Left lung (tissue), 10 donors: Measurements from ENCODE around the gene USP6NL. TPM values are rescaled to one million over a fixed set of nuclear protein-coding genes. Genes with fewer than 3 reads are reported as not detected.

Experiments used
- ATAC-seq: fragments of 200-7000 bp; cut with Tn5 transposase; one replicate; pipeline ENCODE4 v1.9.1; 2020; ENCODE audit warnings: moderate library complexity
- DNase-seq, 4 donors: peaks; one replicate each; pipeline ENCODE4 v3.0.0-alpha.2; 2013 to 2020
- H3K27ac ChIP-seq, 2 donors: fragments of 200-600 bp; sonication (generic) in 1 of 2; one replicate each; pipeline versions ENCODE4 v1.5.0 to v1.8.0; 2020 to 2021
- H3K27me3 ChIP-seq, 2 donors: fragments of 200-600 bp; sonication (generic) in 1 of 2; one replicate each; pipeline versions ENCODE4 v1.5.0 to v1.8.0; 2020 to 2021
- H3K36me3 ChIP-seq, 2 donors: fragments of 200-600 bp; sonication (generic) in 1 of 2; one replicate each; pipeline versions ENCODE4 v1.5.0 to v1.8.0; 2020 to 2021
- H3K4me1 ChIP-seq, 2 donors: fragments of 200-600 bp; one replicate each; pipeline ENCODE4 v1.8.0; 2021
- H3K4me3 ChIP-seq, 2 donors: fragments of 200-600 bp; sonication (generic) in 1 of 2; one replicate each; pipeline versions ENCODE4 v1.5.0 to v1.8.0; 2020 to 2021; ENCODE audit warnings: mild to moderate bottlenecking in 1 of 2
- H3K9me3 ChIP-seq, 2 donors: fragments of 200-600 bp; sonication (generic) in 1 of 2; one replicate each; pipeline versions ENCODE4 v1.5.0 to v1.8.0; 2020 to 2021
- CTCF ChIP-seq, 2 donors: fragments of 200-600 bp; sonication (generic) in 1 of 2; IDR thresholded peaks; one replicate each; pipeline versions ENCODE4 v1.5.0 to v1.8.0; 2021; ENCODE audit warnings: antibody characterized with exemption in 2 of 2
- intact Hi-C, 2 donors: fragments of 100-400 bp; cut with DNase I; formaldehyde crosslinking; loops; one replicate each; pipeline versions ENCODE4 v1.11.2 to v1.14.2; 2022
- polyA plus RNA-seq, 6 donors: library from polyadenylated mRNA; unstranded; fragments of 120-200 nt; gene quantifications; one replicate each; pipeline ENCODE4 v1.2.1, GENCODE V29; 2013; ENCODE audit not compliant: insufficient read length in 6 of 6
- total RNA-seq, 2 donors: library from RNA; stranded (reverse); fragmentation: NEBNext Ultra II Directional; extraction: Animal tissue kit (Norgen Biotek cat#: 25700); gene quantifications; one replicate each; pipeline ENCODE4 v1.2.1, GENCODE V29; 2021
- donor health status: DM: no; HTN: yes; CAD: no.
- donor health status: DM: no; HTN: no; CAD: no.

The USP6NL gene
- total and polyA plus RNA-seq, 8 donors, result 16.0 to 25.6 (median 24.0) TPM

DNA sequence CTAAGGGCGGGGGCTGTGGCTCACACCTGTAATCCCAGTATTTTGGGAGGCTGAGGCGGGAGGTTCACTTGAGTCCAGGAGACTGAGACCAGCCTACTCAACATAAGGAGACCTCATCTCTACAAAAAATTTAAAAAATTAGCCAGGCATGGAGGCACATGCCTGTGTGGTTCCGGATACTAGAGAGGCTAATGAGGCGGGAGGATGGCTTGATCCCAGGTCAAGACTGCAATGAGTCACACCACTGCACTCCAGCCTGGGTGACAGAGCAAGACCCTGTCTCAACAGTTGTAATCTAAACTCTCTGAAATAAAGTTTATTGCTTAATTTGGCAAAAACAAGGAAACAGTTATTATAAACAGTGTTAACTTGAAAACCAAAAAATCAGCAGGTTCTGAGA, 123.3 kb downstream of the USP6NL start:
- intact Hi-C loops, result no loop called here
- H3K27me3 ChIP-seq, result no peaks in the 10 kb centered on the region
- no peaks in the 10 kb centered on the region for H3K9me3 ChIP-seq
- TF ChIP-seq CTCF (IDR thresholded peaks at IDR 0.05), result no peak
- ATAC-seq (no peak), DNase-seq (no peak)
- no peaks in the 10 kb centered on the region for H3K4me1 ChIP-seq
- H3K4me3 ChIP-seq, result no peak overlapping the region
- peaks cover 0 to 39% of the 10 kb centered on the region in 2 donors for H3K36me3 ChIP-seq
- no peak overlapping the region for H3K27ac ChIP-seq

GRCh38 chr10:11483201-11484148, 128.0 kb downstream of the USP6NL start:
- H3K27me3 ChIP-seq, result no peaks in the 10 kb centered on the region
- TF ChIP-seq CTCF (IDR thresholded peaks at IDR 0.05), result no peak
- H3K4me3 ChIP-seq, result no peak overlapping the region
- ATAC-seq (peak; percentile 18), DNase-seq (no peak)
- H3K27ac ChIP-seq, result no peak overlapping the region
- intact Hi-C loops, result no loop called here
- peaks cover 0 to 5% of the 10 kb centered on the region in 2 donors for H3K36me3 ChIP-seq
- no peaks in the 10 kb centered on the region for H3K4me1 ChIP-seq
- no peaks in the 10 kb centered on the region for H3K9me3 ChIP-seq

GRCh38 chr10:11482306-11482705, 129.1 kb downstream of the USP6NL start:
- Histone ChIP-seq H3K36me3 (peaks cover 0 to 5% of the 10 kb centered on the region in 2 donors), H3K27me3 (no peaks in the 10 kb centered on the region), H3K9me3 (no peaks in the 10 kb centered on the region), H3K4me3 (no peak overlapping the region), H3K27ac (no peak overlapping the region), H3K4me1 (no peaks in the 10 kb centered on the region)
- no peak for TF ChIP-seq CTCF (IDR thresholded peaks at IDR 0.05)
- ATAC-seq, result no peak
- intact Hi-C loops, result no loop called here
- DNase-seq, result no peak

GRCh38 chr10:11480687-11481086, 130.8 kb downstream of the USP6NL start:
- H3K4me1 ChIP-seq, result no peaks in the 10 kb centered on the region
- no peak for TF ChIP-seq CTCF (IDR thresholded peaks at IDR 0.05)
- H3K27me3 ChIP-seq, result no peaks in the 10 kb centered on the region
- intact Hi-C loops, result no loop called here
- ATAC-seq (no peak), DNase-seq (no peak)
- no peak overlapping the region for H3K4me3 ChIP-seq
- peaks cover 0 to 5% of the 10 kb centered on the region in 2 donors for H3K36me3 ChIP-seq
- H3K27ac ChIP-seq, result no peak overlapping the region
- no peaks in the 10 kb centered on the region for H3K9me3 ChIP-seq

DNA sequence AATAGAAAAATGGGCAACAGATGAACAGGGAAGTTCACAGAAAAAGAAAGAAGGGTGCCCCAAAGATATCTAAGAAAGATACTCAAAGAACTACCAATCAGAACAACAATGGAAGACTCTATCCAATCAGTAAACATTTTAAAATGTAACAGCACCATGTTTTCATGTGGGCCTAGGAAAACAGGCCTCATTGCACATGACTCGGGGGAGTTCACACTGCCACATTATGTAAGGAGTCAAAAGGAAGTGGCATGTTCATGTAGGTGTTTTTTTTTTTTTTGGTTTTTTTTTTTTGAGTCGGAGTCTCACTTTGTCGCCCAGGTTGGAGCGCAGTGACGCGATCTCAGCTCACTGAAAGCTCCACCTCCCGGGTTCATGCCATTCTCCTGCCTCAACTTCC, 132.2 kb downstream of the USP6NL start:
- Histone ChIP-seq H3K36me3 (peaks cover 0 to 5% of the 10 kb centered on the region in 2 donors), H3K9me3 (no peaks in the 10 kb centered on the region), H3K27me3 (no peaks in the 10 kb centered on the region), H3K4me3 (no peak overlapping the region), H3K4me1 (no peaks in the 10 kb centered on the region), H3K27ac (no peak overlapping the region)
- intact Hi-C loops, result no loop called here
- DNase-seq (no peak), ATAC-seq (no peak)
- TF ChIP-seq CTCF (IDR thresholded peaks at IDR 0.05), result no peak
